Eye (tissue), 1 donor: ENCODE measurements around the gene LPIN1.
"Not testable (repeated sequence)": the region's sequence is repeated elsewhere in the genome, so short reads cannot be mapped to it uniquely, and the experiment has no call there.

Experiments
- DNase-seq: peaks from one replicate; pipeline ENCODE4 v3.0.0-alpha.2; 2015

LPIN1 gene

DNA sequence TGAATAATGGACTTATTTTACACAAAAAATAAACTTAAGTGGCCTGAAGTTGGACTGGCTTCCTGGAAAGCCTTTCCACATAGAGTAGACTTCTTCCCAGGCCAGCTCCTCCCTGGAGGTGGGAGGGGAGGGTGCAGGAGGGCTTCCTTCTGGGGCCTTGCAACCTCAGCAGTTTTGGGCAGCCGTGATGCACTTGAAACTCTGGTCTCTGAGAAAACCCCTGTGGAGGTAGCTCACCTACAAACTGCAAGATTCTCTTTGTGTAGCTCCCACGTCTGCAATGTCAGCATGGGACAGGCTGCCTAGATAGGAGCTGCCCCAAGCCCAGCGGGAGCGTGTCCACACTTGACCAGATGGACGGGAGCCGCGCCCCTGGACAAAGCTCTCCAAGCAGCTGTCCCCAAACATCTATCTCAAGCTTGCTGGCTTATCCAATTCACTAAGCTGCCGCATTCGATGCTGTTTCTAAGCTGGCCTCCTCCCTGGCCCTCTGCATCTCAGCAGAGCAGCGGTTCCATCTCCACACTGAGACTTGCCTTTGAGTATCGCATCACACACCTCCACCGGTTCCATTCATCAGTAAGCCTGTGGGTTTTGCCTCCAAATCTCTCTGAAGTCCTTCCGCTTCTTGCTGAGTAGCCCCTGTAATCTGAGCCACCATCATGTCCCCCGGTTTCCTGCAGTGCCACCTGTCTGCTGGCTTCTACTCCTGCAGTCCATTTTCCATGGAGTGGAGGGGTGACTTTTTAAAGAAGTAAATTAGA is 1.6 kb upstream of the LPIN1 start:
- DNase-seq = peak; percentile 75

DNA sequence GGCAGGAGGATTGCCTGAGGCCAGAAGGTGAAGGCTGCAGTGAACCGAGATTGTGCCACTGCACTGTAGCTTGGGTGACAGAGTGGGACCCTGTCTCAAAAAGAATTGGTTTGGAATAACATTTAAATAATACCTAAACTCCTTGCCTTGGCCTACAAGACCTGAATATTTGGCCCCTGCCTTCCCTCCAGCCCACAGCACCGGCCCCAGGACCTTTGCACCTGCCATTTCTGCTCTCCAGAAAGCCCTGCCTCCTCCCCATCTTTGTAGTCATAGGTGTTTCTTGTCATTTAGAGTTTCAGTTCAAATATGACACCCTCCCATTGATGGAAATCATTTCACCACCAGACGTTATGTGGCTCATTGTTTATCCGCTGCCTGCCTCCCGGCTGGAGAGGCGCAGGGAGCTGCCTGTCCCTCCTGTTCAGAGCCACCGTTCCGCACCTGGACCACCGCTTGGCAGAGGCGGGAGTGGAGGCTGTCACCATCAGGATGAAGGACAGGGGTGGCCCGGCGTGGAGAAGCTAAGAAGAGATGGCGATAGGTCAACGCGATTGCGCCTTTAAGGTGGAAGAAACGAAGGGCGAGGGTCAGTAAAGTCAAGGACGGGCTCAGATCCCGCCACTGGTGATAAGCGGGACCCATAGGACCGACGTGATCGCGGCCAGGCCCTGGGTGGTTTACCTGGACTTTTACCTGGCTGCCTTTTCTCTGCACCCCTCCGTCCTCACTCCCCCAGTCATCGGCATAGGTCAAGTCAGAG is 638 bp upstream of the LPIN1 start:
- no peak for DNase-seq

DNA sequence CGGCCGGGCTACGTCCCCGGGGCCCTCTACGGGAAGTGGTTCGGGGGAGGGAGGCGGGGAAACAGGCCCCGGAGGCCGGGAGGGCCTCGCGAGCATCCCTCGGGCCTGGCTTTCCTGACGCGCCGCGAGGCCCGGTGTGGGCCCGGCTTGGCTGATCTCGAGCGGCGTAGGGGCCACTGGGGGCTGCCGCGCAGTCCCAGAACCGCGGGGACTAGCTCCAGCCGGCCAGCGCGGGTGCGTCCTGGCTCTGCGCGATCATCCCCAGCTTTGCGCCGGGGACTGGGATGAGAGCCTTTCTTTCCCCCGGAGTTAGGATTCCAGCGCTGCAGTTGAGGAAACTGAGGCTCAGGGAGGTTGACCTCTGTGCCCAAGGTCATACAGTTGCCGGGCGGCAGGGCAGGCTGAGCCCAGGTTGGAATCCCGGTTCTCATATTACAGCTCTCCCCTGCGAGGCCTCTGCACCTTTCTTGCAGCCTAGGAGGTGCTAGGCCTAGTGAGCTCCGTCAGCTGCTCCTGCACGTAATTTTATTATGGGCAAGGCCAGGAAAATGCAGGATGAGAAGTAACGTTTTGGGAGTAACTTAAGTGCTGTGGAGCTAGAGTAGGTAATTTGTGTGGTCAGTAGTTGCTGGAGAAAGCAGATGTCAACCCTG is 501 bp downstream of the LPIN1 start:
- peak; percentile 83 for DNase-seq

DNA sequence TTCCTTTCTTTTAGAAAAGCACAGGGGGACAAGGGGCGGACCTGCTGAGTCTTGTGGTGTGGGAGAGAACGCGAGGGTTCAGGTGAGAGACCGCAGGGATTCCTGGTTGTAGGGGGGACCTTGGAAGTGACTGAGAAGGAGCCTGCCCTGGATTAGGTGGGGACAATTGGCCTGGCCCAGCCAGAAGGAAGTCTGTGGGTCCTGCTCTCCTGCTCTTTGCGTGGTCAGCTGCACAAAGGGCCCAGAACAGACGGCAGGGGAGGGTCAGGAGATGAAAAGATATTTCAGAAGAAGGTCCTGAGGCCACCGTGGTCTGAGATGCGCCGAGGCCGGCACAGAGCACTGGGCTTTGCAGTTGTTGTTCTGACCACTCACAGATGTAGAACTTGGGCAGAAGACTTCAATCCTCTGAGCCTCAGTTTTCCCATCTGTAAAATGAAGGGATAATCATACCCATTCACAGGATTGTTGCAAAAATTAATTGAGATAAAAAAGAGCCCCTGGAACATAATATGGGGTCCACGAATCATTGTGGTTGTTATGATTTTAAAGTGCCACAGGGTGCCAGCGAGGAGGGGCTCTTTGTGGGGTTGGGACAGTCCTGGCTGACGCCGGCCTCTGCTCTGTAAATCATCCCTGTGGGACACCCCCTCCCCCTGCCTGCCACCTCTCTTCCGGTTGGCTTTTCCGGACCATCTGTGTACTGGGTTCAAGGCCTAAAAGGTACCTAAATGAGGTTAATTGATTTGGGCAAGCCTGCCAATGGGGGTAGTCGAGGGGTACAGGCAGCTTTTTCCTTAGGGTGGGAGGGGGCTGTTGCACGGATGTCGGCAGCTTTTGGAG is 1.8 kb downstream of the LPIN1 start:
- no peak for DNase-seq

DNA sequence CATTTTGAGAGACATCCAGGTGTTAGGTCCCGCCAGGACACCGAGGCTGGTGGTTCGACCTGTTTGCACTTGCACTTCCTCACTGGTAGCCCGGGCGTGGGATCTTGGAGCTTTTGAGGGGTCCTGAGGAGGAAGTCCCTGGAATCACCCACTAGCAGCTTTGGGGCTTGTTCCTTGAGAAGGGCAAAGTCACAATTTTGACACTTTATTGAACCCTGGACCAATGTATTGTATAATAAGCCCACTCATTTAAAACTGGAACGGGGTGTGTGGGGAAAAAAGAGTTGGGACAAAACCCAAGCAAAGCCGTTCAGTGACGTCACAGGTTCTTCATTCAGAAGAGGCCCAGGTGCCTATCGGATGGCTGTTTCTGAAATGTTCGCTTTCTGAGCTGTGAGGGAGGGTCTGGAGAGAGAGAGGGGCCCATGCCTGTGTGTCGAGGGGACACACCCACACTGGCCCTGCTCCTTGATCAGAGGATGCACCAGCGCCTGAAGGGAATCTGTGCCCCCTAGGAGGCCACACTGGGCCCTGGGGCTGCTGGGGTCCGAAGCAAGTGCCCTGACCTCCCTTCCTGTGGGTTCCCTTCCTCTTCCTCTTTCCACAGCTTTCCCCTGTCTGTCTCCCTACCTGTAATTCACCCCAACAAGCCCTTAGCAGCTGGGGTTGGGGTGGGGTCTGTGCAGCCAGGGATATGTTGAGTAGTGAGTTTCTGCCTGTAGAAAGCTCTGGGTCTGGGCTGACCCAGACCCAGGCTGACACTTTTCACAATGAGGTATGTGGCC is 2.6 kb downstream of the LPIN1 start:
- peak; percentile 11 for DNase-seq

DNA sequence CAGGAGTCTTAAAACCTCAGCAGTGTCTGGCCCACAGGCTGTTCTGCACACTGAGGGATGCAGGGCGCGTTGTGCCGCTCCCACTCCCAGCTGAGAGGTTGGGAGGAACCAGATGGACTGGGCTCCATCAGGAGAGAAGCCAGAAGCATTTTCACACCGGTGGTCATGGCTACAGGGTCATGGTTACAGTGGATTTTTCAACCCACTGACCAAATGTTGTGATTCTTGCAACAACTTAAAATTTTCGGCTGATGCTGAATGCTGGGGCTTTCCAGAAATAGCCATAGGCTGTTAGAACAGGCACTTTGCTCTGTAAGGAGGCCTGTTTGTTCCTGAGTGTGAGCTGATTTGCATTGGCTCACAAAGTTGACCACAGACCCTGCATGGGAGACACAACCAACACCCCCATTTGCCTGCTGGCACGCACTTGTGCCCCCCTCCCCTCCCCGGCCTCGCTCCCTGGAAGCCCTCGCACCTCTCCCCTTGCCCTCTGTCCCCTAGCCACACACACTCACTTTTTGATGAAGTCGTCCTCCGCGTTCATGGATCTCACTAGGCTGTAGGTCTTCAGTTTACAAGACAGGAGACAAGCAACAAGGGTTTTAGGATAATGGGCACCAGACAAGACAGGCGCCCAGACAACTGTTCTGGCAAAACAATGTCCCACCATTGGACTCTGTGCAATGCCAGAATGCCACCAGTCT is 3.4 kb downstream of the LPIN1 start:
- DNase-seq = peak; percentile 16

DNA sequence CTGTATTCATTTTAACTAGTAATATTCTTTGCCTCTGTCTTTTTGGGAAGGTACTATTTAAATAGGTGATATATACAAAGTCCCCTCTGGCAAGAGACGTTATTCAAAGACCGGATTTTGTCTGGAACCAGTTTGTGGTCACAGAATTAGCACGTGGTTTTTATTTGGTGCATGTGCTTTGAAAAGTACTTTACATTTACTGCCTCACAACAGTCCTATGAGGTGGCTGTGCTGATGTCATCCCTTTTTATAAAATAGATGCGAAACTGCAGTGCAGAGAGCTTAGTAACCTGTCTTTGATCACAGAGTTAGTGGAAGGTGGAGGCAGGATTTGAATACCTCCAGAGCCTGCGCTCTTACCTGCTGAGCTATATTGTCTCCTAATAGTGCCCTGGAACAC is 4.0 kb downstream of the LPIN1 start:
- peak; percentile 23 for DNase-seq

DNA sequence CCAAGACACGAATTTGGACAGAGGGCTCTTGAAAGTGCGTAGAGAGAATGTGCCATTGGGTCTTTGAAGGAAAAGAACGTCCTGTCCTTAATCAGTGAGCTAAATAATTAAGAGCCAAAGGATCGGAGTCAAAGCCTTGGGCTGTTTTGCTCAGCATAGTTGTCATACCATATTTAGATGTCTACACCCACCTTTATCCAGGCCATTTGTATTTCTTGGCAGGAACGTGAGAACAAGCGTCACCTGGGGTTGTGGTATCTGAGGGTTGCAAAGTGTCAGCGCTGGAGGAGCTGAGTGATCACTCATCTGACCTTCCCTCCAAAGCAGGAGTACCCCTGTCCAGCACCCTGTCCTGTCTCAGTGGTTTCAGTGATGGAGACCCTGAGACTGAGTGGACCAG is 4.5 kb downstream of the LPIN1 start:
- peak; percentile 13 for DNase-seq

DNA sequence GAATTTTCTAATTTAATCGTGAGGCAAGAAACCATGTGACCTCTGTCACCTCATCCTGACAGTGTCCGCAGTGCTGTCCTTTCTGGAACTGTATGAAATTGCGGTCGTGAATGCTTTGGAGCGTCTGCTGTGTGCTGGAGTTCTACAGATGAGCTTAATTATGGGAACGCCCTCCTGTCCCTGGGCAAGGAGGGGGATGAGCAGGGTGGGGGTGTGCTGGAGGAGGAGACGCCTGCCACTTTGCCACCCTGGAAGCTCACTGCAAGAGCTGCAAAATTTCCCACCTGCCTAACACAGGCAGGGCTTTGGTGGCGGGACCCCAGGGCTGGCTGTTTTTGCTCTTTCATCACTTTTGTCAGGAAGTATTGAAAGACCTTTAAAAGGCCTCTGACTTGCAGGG is 6.5 kb downstream of the LPIN1 start:
- DNase-seq = peak; percentile 16

DNA sequence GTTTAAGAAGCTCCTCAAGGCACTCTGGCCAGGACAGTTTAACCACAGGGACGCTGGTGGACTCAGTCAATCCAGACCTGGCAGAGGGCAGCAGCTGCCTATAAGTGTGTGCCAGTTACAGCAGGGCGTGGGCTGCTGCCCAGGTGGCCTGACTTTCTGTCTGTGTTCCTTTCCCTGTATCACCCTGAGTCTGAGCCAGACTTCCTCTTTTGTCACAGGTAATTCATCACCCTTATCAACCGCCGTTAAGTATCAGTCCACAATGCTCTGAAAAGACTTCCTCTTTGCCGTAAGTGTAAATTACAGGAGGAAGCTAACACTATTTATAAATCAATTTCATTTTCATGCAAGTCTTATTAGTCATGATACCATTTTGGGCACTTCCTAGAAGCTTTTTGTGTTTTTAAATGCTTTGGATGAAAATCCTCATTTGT is 7.0 kb downstream of the LPIN1 start:
- DNase-seq = no peak

DNA sequence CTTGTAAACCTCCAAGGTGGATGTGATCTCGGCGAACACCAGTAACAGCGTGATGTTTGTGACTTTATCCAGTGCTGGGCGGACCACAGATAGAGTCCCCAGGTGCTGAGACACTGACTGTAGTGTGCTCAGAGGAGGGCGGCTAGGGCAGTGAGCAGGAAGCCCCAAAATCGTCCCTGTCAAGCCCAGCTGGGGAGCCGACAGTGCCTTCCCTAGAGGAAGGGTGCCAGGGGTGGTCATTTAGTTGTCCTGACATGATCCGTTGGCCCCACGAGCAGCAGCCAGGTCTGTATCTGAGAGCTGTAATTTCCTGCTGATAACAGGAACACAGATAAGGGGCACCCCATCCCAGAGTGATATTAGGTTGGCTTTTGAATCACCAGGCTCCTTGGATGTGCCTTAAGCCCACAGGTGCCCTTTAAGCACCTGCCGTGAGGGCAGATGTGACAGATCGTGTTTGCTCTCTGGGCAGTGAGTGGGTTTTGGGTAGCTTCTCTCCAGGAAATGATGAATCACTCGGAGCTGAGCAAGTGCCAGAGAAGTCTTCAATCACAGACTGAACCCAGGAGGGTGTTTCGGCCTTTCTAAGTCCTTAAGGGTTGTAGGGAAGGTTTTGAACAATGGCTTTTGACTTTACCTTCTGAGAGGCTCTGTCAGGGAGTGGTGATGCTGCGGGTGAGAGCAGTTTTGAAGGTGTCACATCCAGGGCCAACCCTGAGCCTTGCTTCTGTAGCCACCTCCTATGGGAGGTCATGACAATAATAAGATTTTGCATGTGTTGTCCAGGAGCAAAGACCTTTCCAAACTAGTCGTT is 7.7 kb downstream of the LPIN1 start:
- DNase-seq = no peak

DNA sequence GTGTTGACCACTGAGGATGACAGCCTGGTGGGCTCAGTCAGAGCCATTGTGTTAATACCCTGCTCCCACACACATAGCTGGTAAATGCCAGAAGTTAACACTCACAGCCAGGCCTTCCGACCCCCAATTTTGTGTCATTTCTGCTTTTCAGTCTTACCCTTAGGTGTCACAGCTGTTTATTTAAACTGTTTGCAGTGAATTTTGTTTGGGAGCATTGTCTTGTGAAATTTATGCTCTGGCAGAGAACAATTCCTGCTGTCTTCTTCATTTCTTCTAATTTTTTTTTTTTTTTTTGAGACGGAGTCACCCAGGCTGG is 8.2 kb downstream of the LPIN1 start:
- no peak for DNase-seq

DNA sequence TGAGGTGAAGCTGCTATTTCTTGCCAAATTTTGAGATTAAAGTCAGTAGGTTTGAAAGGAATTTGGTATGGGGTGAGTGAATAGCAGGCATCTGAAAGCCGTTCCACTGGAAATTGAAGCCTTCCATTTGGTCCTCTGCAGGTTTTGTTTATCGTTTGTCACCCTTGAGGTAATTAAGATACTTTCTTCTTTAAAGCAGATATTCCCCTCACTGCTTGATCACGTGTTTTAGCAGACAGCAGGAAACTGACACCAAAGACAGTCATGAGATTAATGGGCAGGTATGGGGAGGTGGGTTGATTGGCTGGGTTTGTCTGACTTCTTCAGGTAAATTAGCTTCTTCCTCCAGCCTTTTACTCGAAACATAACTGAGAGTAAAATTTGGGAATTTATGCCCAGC is 10.7 kb downstream of the LPIN1 start:
- peak; percentile 48 for DNase-seq

DNA sequence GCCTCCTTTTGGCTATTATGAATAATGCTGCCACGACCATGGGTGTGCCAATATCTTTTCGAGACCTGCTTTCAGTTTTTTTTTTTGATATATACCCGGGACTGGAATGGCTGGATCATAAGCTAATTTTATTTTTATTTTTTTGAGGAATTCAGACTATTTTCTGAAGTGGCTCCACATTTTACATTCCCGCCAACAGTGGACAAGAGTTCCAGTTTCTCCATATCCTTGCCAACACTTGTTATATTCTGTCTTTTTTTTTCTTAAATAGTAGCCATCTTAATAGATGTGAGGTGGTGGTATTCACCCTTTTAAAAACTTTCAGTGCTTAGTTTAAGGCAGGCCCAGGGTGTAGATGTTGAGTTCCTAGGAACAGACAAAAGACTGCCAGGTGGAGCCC is 11.8 kb downstream of the LPIN1 start:
- DNase-seq = no peak

DNA sequence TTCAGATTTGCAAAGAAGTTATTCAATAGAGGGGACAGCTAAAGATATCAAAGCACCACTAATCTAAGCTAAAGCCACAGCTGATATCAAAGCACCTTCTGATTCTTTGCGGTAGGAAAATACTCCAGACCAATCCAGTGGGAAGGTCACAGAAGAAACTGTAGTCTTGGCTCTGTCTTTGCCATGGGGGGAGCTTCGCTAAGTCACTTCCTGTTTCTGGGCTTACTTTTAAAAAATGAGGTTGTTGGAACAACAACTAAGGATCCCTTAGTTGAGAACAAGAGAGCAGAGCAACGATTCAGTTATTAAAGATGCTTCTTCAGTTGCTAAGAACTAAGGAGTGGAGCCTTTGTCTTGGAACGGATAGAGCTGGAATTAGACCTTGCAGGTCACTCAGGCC is 12.2 kb downstream of the LPIN1 start:
- DNase-seq = no peak

DNA sequence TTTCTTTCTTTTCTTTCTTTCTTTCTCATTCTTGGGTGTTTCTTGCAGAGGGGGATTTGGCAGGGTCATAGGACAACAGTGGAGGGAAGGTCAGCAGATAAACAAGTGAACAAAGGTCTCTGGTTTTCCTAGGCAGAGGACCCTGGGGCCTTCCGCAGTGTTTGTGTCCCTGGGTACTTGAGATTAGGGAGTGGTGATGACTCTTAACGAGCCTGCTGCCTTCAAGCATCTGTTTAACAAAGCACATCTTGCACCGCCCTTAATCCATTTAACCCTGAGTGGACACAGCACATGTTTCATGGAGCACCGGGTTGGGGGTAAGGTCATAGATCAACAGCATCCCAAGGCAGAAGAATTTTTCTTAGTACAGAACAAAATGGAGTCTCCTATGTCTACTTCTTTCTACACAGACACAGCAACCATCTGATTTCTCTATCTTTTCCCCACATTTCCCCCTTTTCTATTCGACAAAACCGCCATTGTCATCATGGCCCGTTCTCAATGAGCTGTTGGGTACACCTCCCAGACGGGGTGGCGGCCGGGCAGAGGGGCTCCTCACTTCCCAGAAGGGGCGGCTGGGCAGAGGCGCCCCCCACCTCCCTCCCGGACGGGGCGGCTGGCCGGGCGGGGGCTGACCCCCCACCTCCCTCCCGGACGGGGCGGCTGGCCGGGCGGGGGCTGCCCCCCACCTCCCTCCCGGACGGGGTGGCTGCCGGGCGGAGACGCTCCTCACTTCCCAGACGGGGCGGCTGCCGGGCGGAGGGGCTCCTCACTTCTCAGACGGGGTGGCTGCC is 12.9 kb downstream of the LPIN1 start:
- DNase-seq = not testable (repeated sequence)

DNA sequence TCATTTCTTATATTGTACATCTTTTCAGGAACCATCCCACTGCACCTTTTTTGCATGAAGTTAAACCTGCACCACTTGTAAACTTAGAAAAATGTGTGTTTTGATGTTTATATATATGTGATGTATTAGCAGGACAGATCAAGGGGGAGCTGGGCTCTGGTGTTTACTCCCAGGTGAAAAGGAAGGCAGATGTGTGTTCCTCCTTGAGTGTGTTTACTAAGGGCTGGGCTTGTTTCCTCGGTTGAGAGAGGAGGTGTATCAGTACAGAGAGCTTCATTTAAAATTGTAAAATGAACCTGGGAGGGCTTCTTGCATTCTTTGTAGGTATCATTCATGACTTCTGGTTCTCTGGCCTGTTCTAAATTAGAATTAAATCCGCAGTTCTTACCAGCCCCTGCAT is 14.8 kb downstream of the LPIN1 start:
- no peak for DNase-seq

DNA sequence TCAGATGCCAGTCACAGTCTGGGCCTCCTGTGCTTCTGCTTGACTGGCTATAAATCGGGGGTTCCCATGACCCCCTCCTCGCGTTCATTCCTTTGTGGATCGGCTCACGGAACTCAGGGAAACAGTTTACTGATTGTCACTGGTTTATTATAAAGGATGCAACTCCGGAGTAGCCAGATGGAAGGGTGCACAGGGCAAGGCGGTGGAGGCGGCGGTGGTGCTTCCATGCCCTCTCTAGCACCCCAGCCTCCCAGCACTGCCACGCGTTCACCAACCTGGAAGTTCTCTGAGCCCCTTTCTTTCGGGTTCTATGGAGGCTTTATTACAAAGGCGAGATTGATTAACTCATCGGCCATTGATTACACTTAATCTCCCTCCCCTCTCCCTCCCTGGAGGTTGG is 15.6 kb downstream of the LPIN1 start:
- no peak for DNase-seq

DNA sequence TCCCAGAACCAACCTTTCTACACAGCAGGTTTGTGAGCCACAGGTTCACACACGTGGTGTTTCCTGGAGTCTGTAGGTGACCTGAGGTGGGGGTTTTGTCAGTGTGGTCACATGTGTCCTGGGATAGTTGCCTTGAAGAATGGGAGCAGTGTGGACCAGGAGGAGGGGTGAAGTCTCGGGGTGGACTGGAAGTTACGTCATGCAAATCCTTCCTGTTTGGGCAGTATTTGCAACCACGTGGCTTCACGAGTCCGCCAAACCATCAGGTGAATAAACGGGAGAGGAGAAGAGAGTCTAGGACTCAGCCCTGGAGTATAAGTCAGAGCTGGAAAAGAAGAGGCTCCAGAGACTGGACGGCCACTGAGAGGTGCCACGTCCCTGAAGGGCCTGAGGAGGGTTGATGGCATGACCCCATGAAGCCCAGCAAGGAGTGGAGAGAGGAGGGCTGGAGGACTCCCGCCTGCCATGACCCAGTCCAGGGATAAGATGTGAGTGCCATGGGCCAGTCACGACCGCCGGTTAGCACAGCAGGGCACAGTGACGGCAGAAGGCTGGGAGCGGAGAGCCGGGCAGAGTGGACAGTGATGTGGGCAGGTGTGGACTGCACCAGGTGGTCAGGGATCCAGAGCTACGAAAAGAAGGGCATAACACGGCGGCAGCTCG is 16.5 kb downstream of the LPIN1 start:
- DNase-seq = no peak
